HTR-8/SVneo (cell line): Measurements from ENCODE around the gene GRAMD2A.

Source experiments
- DNase-seq: peaks from one replicate; pipeline ENCODE4 v3.0.0; 2011; ENCODE audit warnings: low spot score, mixed read lengths; ENCODE audit not compliant: insufficient read length
- FAIRE-seq: peaks from 2 replicates; lab custom pipeline; 2011; peaks lifted over from hg19 to GRCh38; lab: Jason Lieb, UNC

GRAMD2A gene

GRCh38 chr15:72220687-72221086 lies 23.1 kb upstream of the GRAMD2A start:
- no peak for DNase-seq
- no peak for FAIRE-seq

DNA sequence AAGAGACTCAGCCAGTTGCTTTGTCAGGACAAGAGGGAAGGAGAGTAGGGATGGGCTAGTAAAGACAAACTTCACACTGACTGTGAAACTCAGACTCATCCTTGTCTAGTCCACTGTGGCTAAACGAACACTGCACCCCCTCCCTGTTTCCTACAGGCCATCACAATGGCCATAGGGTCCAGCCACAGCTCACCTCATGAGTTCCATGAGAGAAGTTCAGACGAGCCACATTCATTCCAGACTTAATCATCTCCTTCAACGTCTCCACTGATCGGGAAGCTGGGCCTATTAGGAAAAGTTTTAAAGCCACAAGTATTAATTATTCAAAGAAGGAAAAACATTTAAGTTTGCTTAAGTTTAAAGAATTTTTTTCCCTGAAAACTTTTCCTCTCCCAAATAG lies 19.6 kb upstream of the GRAMD2A start:
- no peak for FAIRE-seq
- no peak for DNase-seq

- DNase-seq (no peak), FAIRE-seq (no peak)
Observed at GRCh38 chr15:72216079-72216478, 18.5 kb upstream of the GRAMD2A start.

DNA sequence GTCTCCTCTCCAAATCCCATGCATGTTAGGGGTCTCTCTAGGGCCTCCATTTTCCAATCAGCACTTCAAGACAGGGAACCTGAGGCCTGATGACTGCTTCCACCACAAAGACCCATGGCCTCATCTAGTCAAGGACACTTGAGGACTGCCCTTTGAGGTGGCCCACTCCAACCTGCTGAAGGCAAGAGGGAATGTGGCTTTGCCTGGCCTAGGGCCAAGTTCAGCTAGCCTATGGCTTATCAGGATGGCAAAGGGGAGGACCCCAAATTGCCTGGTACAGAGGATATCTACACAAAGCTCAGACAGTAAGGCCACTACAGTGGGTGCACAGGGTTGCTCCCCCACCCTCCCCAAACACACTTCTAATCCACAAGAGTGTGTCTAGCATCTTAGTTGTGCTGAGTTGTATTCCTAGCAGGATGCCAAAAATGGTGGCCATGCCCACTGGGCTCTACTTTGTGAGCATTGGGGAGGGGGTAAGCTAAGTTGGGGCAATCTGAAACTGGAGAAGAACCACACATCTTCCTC lies 10.0 kb upstream of the GRAMD2A start:
- FAIRE-seq: no peak
- no peak for DNase-seq

DNA sequence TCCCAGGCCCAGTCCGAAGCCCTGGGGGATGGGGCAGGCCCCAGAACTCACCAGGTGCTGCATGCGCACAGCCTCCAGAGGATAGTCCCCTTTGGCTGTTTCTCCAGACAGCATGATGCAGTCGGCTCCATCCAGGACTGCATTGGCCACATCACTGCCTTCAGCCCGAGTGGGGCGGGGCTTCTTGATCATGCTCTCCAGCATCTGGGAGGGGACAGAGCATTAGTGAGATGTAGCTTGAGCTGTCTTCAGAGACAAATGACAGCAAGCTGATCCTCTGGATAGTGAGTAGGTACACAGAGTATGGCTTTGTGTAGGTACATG lies 9.1 kb upstream of the GRAMD2A start:
- FAIRE-seq: no peak

DNA sequence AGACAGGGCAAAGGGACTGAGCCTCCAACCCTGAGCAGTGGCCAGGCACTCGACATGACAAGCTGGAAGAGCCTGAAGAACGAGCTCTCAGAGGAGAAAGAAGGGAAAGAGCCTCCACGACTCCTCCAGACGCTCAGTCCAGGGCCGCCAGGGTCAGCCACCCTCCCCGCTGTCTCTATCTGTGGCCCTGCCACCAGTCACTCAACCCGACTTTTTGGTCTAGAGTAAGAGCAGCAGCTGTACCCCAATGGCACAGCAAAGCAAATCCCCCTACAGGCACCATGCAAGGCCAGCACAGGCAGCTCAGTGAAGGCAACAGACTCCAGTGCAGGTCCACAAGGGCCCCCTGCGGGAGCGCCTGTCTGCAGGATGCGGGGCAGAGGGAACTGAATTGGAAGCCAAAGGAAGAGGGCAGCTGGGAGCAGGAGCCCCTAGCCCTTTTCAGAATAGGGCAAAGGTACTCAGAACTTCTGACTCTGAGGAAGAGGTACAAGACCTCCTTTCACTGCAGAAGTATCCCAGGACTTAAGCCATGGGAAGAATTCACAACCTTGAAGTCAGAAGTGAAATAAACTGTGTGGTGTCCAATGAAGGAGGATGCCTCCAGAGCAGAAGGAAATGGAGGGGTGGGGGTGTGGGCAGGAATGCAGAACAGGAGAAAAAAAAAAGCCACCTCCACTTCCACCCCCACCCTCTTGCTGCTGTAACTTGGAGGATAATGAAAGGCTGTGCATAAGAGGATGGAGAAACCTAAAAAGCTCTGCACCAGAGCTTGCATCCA lies 8.5 kb upstream of the GRAMD2A start:
- FAIRE-seq (no peak), DNase-seq (no peak)

More for the DNA sequence above, 9.1 kb upstream of the GRAMD2A start:
- no peak for DNase-seq

DNA sequence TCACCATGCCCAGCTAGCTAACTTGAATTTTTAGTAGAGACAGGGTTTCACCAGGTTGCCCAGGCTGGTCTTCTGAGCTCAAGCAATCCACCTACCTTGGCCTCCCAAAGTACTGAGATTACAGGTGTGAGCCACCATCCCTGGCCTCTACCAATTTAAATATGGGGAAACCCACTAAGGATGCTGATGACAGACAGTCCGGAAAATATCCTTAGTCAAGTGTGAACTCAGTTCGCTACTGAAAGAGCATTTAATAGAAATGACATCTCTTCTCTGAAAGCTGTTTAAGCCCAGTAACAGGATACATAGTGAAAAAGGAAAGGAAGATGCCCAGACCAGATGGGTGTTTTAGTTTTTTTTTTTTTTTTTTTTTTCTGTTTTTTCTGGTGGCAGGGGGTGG lies 7.7 kb upstream of the GRAMD2A start:
- DNase-seq (no peak), FAIRE-seq (no peak)

DNA sequence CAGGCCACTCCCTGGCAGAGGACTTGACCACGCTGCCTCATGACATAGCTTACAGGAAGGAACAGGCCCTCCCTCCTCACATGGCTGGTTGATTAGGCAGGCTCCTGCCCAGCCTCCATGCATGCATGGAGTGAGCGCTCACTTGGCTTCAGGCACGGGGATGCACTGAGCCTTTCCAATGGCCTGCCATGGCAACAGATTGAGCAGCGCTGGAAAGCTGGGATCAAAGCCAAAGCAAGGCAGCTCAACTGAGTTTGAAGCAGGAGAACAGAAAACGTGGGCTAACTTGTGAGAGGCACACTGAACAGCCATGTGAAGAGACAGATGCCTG lies 5.9 kb upstream of the GRAMD2A start:
- FAIRE-seq: no peak
- no peak for DNase-seq

DNA sequence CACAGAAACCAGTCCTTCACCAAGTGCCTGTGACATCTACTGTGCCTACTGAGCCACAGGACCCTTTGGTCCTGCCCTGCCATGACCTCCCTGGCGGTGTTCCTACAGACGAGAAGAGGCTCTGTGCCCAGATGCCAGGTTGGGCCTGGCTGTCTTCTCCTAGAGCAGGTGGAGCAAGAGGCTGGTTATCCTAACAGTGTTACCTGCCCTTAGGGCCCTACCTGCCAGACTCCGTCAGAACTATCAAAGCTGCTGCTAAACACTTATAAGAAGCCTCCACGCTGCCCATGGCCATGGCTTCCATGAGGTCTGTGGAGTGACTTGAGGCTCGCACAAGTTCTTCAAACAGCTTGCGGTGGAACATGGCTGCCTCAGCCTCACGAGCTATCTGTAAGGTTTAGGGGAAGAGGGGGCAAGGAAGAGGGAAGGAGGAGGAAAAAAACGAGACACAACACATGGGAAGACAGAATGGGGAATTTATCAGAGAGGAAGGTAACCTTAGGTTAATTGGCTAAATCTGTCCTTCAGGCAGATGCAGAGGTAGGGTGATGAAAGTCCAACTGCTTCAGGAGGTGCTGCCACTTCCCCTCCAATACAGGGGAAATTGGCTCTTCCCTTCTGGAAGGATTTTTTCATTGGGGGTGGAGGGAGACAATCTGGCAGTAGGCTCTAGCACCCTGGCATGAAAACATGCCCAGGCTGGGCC lies 5.4 kb upstream of the GRAMD2A start:
- FAIRE-seq: peak; percentile 28
- DNase-seq: no peak

- FAIRE-seq: no peak
- no peak for DNase-seq
Observed at GRCh38 chr15:72202302-72202701, 4.7 kb upstream of the GRAMD2A start.

DNA sequence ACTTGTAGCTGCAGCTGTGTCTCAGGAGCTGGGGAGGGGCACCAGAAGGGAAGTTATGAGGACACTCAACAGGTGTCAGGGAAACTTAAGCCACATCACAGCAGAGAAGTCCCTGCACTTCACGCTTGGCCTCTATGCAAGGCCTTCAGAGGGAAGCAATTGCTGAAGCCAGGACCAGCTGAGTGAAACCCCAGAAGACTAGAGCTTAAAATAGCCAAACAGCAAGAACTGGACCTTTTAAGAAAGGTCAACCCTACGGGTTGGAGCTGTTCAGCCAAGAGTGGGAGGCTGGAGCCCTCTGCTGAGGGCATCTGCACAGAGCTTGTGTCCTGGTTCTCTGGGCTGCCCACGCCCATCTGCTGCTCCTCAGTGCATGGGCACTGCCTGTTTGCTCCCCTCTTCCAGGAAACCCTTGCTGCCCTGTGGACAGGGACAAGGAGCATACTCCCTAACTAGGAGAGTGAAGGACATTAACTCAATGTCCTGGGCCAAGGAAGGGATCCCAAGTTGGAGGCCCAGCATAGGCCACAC lies 3.9 kb upstream of the GRAMD2A start:
- FAIRE-seq (no peak), DNase-seq (no peak)

DNA sequence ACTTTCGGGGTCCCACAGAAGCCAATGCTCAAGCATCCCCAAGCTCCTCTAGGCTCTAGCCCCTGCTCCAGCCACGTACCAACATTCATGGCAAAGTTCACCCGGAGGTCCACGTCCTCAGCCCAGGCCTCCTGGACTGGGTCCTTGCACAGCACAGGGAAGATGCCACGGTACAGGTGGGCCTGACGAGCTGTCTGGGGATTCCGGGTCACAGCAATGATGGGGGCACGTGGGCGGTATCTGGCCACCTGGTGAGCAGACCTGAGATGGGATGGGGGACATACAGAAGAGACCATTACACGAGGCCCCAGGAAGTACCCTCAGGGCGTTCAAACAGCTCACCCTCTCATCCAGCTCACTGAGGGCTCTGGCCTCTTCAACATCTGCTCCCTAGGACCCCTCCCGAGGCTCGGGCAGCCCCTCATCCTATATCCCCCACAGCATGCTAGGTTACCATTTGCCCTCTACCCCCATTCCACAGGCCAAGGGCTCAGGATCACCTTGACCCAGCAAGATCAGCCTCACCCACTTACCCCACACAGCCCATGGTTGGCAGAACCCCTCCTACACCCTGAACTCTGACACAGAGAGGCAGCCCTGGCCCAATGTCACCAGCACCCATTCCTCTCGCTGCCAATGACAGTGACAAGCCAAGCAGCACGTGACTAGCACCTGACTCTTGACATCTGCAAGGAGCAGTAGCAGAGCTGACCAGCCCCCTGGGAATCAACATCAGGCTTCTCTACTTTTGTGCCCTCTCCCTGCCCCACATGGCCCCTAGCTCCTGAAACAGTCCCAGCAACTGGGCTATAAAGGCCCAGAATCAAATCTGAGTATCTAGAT lies 3.0 kb upstream of the GRAMD2A start:
- DNase-seq (no peak), FAIRE-seq (peak; percentile 40)

DNA sequence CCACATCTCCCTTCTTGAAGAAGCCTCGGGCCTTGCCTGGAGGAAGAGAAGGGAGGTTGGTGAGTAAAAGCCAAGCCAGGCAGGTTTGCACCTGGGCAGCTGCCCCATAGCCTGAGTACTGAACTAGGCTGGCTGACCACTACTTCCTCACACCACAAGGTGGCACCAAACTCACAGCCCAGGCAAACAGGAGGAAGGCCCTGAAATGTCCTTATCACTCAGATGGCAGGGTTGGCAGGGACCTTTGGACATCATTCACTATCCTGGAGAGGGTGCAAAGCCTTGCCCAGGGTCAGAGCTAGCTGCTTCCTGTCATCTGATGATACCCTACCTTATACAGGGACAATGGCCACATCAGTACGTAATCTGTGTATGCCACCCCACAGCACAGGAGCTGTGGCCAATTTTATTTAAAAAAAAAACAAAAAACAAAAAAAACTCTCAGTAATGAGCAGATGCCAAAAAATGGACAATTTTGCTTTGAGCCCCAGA lies 2.2 kb upstream of the GRAMD2A start:
- FAIRE-seq (peak; percentile 98), DNase-seq (peak; percentile 87)

- DNase-seq (no peak), FAIRE-seq (no peak)
Observed at GRCh38 chr15:72199205-72199515, 1.6 kb upstream of the GRAMD2A start.

GRCh38 chr15:72198356-72199204 lies 993 bp upstream of the GRAMD2A start:
- no peak for DNase-seq
- FAIRE-seq: peak; percentile 80

DNA sequence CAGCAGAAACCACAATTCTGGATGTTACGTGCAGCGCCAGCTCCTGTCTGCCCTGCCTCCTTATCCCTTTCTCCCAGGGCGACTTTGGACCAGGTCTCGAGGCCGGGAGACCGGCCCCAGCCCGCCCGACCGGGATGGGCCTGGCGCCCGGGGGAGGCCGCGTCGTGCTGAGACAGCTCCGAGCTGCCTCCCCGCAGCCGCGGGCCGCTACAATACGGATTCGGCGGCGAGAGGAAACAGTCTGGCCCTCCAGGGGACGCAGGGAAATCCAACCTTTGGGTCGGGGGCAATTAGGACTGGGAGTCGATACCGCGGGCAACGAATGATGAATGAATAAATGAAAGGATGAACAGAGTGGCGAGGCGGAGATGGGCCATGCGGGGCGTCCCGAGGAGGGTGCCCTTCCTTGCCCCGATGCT lies 537 bp downstream of the GRAMD2A start:
- FAIRE-seq: peak; percentile 49
- DNase-seq: no peak

GRCh38 chr15:72196409-72197040 lies 1.1 kb downstream of the GRAMD2A start:
- FAIRE-seq (no peak), DNase-seq (no peak)

- FAIRE-seq (no peak), DNase-seq (no peak)
Observed at GRCh38 chr15:72195101-72195511, 2.5 kb downstream of the GRAMD2A start.

DNA sequence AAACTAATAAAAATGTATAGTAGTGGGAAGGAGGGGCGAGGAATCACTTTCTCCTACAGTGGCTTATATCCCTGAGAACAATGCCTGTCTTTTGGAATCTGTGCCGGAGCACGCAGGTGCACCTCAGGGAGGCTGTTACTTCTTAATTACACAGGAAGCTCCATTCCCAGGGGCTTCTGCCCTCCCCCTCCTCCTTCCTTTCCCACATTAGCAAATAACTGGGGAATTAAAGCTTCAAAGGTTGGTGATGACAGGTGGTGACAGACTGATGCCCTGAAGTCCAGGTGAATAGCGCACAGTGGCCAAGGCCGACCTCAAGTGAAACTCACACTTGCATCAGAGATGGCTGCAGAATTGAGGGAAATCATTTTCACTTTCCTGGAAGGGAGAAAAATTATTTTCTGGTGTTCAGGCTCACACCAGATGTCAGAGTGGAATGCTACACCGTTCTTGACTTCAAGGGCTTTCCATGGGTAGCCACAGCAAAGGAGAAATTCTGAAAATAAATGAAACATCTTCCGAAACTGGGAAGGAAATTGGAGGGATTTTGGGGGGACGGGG lies 3.7 kb downstream of the GRAMD2A start:
- DNase-seq: no peak
- FAIRE-seq: no peak
